ENCODE measurements around the gene ENTHD1. TPM values are rescaled to one million over a fixed set of nuclear protein-coding genes. Genes with fewer than 3 reads are reported as not detected.

The ENTHD1 gene
- total RNA-seq, 4 donors from 2014 or later = not detected

DNA sequence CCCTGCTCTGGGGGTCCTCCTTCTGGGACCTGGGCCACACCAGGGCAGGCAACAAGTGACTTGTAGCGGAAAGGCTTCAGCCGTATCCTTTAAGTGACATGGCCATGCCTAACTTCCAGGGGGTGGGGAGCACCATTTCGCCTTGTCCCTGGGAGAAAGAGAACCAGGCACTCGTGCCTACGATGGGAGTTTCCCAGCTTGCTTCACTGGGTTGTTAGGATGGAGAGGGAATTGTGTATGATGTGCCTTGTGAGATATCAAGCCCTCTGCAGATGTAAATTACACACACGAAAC is 171.6 kb downstream of the ENTHD1 start:
- Histone ChIP-seq H3K9me3 (no peaks in the 10 kb centered on the region), H3K27ac (no peak overlapping the region), H3K4me1 (peaks cover 21% of the 10 kb centered on the region), H3K36me3 (no peaks in the 10 kb centered on the region), H3K4me3 (no peak overlapping the region), H3K27me3 (peaks cover 7% of the 10 kb centered on the region)
- 90% methylated on average over 6 of the region's 6 CpGs for WGBS
- TF ChIP-seq, protein P1, sequence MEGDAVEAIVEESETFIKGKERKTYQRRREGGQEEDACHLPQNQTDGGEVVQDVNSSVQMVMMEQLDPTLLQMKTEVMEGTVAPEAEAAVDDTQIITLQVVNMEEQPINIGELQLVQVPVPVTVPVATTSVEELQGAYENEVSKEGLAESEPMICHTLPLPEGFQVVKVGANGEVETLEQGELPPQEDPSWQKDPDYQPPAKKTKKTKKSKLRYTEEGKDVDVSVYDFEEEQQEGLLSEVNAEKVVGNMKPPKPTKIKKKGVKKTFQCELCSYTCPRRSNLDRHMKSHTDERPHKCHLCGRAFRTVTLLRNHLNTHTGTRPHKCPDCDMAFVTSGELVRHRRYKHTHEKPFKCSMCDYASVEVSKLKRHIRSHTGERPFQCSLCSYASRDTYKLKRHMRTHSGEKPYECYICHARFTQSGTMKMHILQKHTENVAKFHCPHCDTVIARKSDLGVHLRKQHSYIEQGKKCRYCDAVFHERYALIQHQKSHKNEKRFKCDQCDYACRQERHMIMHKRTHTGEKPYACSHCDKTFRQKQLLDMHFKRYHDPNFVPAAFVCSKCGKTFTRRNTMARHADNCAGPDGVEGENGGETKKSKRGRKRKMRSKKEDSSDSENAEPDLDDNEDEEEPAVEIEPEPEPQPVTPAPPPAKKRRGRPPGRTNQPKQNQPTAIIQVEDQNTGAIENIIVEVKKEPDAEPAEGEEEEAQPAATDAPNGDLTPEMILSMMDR (IDR thresholded peaks at IDR 0.05) = no peak
- TF ChIP-seq POLR2AphosphoS5 (IDR thresholded peaks at IDR 0.05) (no peak), POLR2A (IDR thresholded peaks at IDR 0.05) (no peak), EP300 (IDR thresholded peaks at IDR 0.05) (no peak)
- peak in 1 of 2 donors; percentile 39 for DNase-seq (ENCODE audit: low spot score in 2 of 2)

DNA sequence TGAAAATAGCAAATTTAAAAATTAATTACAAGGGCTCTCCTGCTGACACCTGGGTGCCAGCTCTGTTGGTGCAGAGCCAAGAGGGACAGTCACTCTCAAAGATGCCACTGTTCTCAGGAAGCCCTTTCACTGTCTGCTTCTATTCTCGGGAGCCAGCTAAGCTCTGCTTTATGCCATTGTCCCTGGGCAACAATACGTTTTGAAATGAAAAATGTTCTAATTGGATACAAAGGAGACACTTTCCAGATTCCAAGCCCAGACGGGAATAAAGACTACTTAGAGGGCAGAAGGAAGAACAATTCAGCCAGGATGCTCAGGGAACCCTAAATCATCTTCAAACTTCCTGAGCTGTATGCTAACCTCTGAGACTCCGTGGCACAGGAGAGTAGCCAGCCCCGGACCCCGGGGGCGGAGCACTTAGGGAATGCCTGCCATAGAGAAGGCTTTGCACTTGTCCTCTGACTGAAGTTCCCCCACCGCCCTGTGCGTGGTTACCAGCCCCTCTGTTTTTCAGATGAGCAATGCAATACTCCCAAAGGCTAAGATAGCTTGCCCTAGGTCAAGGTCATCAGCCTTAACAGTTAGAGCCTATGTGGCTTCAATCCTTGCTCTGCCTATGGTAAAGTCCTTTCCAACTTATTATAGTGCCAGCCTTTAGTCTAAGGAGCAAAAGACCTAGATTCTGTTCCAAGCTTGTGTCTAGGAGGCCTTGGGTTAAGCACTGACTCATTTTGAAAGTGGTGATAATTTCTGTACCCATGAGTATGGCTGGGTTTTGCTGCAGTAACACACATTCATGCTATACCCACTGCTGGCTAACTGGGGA is 172.1 kb downstream of the ENTHD1 start:
- DNase-seq (ENCODE audit: low spot score in 2 of 2) = peak; percentile 33 to 45
- H3K9me3 ChIP-seq = no peaks in the 10 kb centered on the region
- no peaks in the 10 kb centered on the region for H3K36me3 ChIP-seq
- 49% methylated on average over 9 of the region's 9 CpGs for WGBS
- no peak overlapping the region for H3K4me3 ChIP-seq
- H3K4me1 ChIP-seq = peaks cover 21% of the 10 kb centered on the region
- no peak for TF ChIP-seq POLR2A (IDR thresholded peaks at IDR 0.05)
- no peak for TF ChIP-seq EP300 (IDR thresholded peaks at IDR 0.05)
- TF ChIP-seq, protein P1 (IDR thresholded peaks at IDR 0.05) = no peak
- no peak for TF ChIP-seq POLR2AphosphoS5 (IDR thresholded peaks at IDR 0.05)
- peaks cover 7% of the 10 kb centered on the region for H3K27me3 ChIP-seq
- no peak overlapping the region for H3K27ac ChIP-seq

DNA sequence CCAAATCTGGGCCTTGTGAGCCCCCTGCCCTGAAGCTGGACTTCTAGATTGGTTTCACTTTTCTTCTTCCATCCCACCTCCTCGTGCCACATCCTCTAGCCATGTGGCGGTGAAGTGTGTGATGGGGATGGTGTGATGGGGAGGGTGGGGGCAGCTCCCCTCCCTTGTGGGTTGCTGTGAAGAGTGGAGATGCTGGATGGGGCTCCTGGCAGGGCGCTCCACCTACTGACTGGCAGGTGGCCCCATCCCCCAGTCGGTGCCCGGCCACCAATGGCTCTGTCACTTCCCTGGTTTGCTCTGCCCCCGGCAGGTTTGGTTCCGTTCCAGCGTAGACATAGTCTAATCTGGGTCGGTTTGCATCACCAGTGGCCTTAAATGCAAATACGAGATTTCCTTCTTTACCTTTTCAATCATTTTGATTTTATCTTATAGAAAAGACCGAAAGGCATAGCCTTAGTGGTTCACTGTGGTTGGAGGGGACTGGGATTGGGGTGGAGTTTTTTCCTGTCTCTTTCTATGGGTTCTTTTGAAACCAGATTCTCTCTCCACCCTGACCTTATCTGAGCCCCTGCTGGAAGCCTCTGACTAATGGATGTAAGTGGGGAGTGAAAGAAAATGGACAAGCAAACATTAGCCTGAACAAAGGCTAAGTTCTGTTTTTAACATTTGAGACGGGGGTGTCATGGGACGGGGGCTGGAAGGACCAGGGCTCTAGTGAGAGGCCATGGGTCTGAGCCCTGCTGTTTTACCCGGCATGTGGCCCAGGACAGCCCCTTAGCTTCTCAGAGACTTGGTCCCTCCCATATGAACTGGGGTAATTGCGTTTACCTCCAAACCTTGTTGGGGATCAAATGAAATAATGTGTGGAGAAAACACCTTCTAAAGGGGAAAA is 173.8 kb downstream of the ENTHD1 start:
- Histone ChIP-seq H3K27me3 (peaks cover 7% of the 10 kb centered on the region), H3K4me3 (no peak overlapping the region), H3K4me1 (peaks cover 21% of the 10 kb centered on the region), H3K9me3 (no peaks in the 10 kb centered on the region), H3K36me3 (no peaks in the 10 kb centered on the region), H3K27ac (no peak overlapping the region)
- peak; percentile 24 to 37 for DNase-seq (ENCODE audit: low spot score in 2 of 2)
- no peak for TF ChIP-seq POLR2A (IDR thresholded peaks at IDR 0.05)
- TF ChIP-seq, protein P1 (IDR thresholded peaks at IDR 0.05) = no peak
- no peak for TF ChIP-seq EP300 (IDR thresholded peaks at IDR 0.05)
- TF ChIP-seq POLR2AphosphoS5 (IDR thresholded peaks at IDR 0.05) = no peak
- WGBS = 86% methylated on average over 15 of the region's 15 CpGs

DNA sequence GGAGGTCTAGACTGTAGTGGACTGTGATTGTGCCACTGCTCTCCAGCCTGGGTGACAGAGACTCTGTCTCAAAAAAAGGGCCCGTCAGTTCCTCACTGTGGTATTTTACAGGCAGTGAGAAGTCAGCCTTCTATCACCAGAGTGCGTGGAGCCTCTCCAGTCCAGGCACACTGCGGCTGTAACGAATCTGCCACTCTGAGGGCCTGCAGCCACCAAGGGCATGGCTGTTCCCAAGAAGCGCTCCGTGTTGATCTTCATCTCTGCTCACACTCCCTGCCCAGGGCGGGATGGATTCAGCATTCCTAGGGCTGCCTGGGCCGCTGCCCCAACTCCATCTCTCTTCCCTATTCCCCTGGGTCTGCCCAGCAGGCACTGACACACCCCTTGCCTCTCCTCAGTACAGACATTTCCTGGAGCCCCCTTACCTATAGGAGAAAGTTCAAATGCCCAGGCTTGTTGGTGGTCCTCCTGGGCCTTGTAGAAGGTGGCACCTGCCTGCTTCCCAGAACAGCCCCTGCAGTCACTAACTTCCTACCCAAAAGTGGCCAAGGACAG is 174.6 kb downstream of the ENTHD1 start:
- no peaks in the 10 kb centered on the region for H3K9me3 ChIP-seq
- DNase-seq (ENCODE audit: low spot score in 2 of 2) = no peak
- H3K27me3 ChIP-seq = peaks cover 7% of the 10 kb centered on the region
- H3K4me1 ChIP-seq = peaks cover 17% of the 10 kb centered on the region
- TF ChIP-seq EP300 (IDR thresholded peaks at IDR 0.05) (no peak), POLR2AphosphoS5 (IDR thresholded peaks at IDR 0.05) (no peak), POLR2A (IDR thresholded peaks at IDR 0.05) (no peak)
- TF ChIP-seq, protein P1 (IDR thresholded peaks at IDR 0.05) = no peak
- H3K27ac ChIP-seq = no peak overlapping the region
- no peaks in the 10 kb centered on the region for H3K36me3 ChIP-seq
- no peak overlapping the region for H3K4me3 ChIP-seq
- WGBS = 60% methylated on average over 1 of the region's 8 CpGs

DNA sequence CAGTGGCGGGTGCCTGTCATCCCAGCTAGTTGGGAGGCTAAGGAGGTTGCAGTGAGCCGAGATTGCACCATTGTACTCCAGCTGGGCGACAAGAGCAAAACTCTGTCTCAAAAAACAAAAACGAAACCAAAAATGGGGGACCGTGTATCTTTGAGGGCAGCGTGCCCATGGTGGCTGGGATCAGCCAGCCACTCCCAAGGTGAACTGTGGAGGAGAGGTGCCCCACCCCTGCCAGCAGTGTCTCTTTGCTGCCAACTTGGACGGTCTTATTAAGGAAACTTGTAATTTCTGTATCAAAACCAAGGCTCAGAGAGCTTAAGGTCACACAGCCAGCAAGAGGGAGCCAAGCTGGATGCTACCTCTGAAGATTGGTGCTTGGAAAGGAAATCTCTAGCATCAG is 175.4 kb downstream of the ENTHD1 start:
- TF ChIP-seq EP300 (IDR thresholded peaks at IDR 0.05) (no peak), POLR2A (IDR thresholded peaks at IDR 0.05) (no peak), POLR2AphosphoS5 (IDR thresholded peaks at IDR 0.05) (no peak)
- TF ChIP-seq, protein P1 (IDR thresholded peaks at IDR 0.05) = no peak
- WGBS = 58% methylated on average over 7 of the region's 7 CpGs

More for the DNA sequence above, 175.4 kb downstream of the ENTHD1 start:
- H3K27me3 ChIP-seq = peaks cover 7% of the 10 kb centered on the region
- H3K36me3 ChIP-seq = no peaks in the 10 kb centered on the region
- peaks cover 11% of the 10 kb centered on the region for H3K4me1 ChIP-seq
- DNase-seq (ENCODE audit: low spot score in 2 of 2) = peak in 1 of 2 donors; percentile 41
- H3K9me3 ChIP-seq = no peaks in the 10 kb centered on the region
- H3K4me3 ChIP-seq = no peak overlapping the region
- no peak overlapping the region for H3K27ac ChIP-seq

All from suprapubic skin (tissue), 4 donors.